ENCODE data around the gene NKG7. TPM values are rescaled to one million over a fixed set of nuclear protein-coding genes. Genes with fewer than 3 reads are reported as not detected.
A peak's percentile ranks its signal among the peaks of the same experiment; 100 is the strongest.

The NKG7 gene
- total RNA-seq, 1 donor from 2014 or later, result 2.1 TPM

DNA sequence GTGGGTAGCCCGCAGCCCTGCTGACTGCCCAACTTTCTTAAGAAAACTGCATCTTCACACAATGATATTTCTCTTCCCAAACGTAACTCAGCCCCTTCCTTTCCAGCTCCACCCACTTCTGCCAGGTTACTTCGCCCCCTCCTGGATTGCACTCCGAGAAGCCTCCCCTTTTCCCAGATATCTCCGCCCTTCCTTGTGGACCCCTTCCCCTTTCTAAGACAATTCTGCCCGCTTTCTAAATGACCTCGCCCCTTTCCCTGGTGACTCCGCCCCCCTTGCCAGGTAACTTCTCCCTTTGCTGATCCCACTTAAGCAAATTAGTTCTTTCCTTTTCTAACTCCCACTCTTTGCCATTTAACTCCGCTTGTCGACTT, 33.2 kb downstream of the NKG7 start:
- peak overlapping the region; percentile 91 for H3K4me3 Mint-ChIP-seq
- intact Hi-C loops (cut with micrococcal nuclease), result loop anchor here (1.0 to 5.0 kb wide), 11 partner anchors 28 to 440 kb away; partner anchors contain the start of gene SIGLEC10
- TF ChIP-seq, protein P1, sequence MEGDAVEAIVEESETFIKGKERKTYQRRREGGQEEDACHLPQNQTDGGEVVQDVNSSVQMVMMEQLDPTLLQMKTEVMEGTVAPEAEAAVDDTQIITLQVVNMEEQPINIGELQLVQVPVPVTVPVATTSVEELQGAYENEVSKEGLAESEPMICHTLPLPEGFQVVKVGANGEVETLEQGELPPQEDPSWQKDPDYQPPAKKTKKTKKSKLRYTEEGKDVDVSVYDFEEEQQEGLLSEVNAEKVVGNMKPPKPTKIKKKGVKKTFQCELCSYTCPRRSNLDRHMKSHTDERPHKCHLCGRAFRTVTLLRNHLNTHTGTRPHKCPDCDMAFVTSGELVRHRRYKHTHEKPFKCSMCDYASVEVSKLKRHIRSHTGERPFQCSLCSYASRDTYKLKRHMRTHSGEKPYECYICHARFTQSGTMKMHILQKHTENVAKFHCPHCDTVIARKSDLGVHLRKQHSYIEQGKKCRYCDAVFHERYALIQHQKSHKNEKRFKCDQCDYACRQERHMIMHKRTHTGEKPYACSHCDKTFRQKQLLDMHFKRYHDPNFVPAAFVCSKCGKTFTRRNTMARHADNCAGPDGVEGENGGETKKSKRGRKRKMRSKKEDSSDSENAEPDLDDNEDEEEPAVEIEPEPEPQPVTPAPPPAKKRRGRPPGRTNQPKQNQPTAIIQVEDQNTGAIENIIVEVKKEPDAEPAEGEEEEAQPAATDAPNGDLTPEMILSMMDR (IDR thresholded peaks at IDR 0.05), result no peak
- ChIA-PET CTCF (interaction anchor here (1.0 to 2.9 kb wide), 15 partner anchors 12 to 365 kb away, joined by 3 to 17 read pairs (median 5); partner anchors contain the start of genes ETFB and SIGLEC10), POLR2A (interaction anchor here (0.6 to 4.9 kb wide), 15 partner anchors 9 to 318 kb away, joined by 3 to 49 read pairs (median 5); partner anchors contain the start of genes ETFB, NKG7 and SIGLEC10)
- H3K9me3 Mint-ChIP-seq, result no peaks in the 10 kb centered on the region
- H3K36me3 Mint-ChIP-seq (ENCODE audit: low read depth), result no peaks in the 10 kb centered on the region
- H3K4me1 Mint-ChIP-seq, result peaks cover 42% of the 10 kb centered on the region
- H3K27ac Mint-ChIP-seq, result peak overlapping the region; percentile 75
- no peak for DNase-seq
- H3K27me3 Mint-ChIP-seq, result no peaks in the 10 kb centered on the region
- ATAC-seq (ENCODE audit: low read depth), result peak; percentile 6

DNA sequence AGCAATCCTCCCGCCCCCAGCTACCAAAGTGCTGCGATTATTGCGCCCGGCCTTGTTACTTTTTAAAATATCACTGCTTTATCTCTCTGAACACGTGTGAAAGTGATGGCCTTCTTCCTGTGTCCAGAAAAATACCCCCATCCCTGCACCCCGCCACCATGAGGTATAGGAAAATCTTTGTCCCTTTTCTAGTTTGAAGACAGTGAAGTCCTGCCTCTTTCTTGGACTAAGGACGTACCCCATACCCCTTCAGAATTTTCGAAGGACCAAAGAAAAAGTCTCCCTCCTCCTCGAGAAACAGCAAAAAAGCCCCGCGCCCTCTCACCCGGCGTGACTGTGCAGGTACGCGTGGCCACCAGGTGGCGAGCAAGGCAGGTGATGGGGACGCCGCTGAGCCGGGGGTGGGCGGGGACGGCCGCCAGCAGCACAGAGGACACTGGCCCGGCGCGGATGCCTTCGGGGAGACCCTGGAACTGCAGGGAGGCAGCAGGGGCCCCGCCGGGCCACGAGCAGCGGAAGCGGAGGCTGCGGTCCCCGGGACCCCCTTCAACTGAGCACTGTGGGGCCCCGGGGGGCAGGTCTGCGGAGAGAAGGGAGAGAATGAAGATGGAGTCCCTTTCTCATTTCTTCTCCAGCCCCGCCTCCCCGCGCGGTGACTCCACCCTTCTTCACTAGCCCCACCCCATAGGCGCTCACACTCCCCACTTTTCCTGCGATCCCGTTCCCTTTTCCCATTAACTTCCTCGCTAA, 33.7 kb downstream of the NKG7 start:
- CTCF ChIA-PET, result interaction anchor here (0.7 to 2.9 kb wide), 17 partner anchors 24 to 323 kb away, joined by 3 to 17 read pairs (median 5); partner anchors contain the start of genes ETFB and SIGLEC10
- Mint-ChIP-seq H3K4me3 (peak overlapping the region; percentile 91), H3K4me1 (peaks cover 36% of the 10 kb centered on the region), H3K9me3 (no peaks in the 10 kb centered on the region), H3K27me3 (no peaks in the 10 kb centered on the region), H3K36me3 (ENCODE audit: low read depth) (no peaks in the 10 kb centered on the region), H3K27ac (peak overlapping the region; percentile 75)
- POLR2A ChIA-PET, result interaction anchor here (1.0 to 4.9 kb wide), 8 partner anchors 10 to 103 kb away, joined by 3 to 49 read pairs (median 6); partner anchors contain the start of genes ETFB, NKG7 and SIGLEC10
- TF ChIP-seq, protein P1 (IDR thresholded peaks at IDR 0.05), result peak; percentile 41
- intact Hi-C loops (cut with micrococcal nuclease), result loop anchor here (1.0 to 5.0 kb wide), 13 partner anchors 29 to 440 kb away; partner anchors contain the start of gene SIGLEC10
- ATAC-seq (ENCODE audit: low read depth) (peak; percentile 64), DNase-seq (peak; percentile 83)

DNA sequence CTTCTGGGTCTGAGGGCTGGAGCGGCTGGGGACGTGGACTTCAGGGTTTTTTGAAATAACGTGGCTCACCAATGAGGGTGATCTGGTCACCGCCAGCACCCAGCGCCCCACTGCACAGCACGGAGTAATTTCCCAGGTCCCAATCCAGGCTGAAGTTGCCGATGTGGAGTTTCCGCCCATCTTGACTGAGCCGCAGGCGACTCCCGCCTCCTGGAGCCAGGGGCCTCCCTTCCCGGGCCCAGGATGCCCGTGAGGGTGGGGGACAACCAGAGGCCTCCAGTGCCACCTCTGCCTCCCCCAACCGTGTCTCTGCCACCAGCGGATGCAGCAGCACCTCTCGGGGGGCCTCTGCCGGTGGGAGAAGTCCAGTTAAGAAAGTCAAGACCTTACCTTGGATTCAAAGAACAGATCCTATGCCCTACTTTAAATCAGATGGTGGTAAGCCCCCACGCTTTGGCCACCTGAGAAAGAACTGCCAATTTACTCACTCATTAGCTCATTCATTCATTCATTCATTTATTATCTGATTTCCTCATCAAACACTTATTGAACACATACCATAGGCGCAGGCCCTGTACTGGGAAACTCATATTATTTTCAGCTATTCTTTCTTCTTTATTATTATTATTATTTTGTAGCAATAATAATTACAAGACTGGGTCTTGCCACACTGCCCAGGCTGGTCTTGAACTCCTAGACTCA, 34.4 kb downstream of the NKG7 start:
- peak overlapping the region; percentile 91 for H3K4me3 Mint-ChIP-seq
- POLR2A ChIA-PET, result interaction anchor here (4.9 kb wide), 1 partner anchor 80 kb away, joined by 49 read pairs; the partner anchor contains the start of gene SIGLEC10
- no peak for ATAC-seq (ENCODE audit: low read depth)

DNA sequence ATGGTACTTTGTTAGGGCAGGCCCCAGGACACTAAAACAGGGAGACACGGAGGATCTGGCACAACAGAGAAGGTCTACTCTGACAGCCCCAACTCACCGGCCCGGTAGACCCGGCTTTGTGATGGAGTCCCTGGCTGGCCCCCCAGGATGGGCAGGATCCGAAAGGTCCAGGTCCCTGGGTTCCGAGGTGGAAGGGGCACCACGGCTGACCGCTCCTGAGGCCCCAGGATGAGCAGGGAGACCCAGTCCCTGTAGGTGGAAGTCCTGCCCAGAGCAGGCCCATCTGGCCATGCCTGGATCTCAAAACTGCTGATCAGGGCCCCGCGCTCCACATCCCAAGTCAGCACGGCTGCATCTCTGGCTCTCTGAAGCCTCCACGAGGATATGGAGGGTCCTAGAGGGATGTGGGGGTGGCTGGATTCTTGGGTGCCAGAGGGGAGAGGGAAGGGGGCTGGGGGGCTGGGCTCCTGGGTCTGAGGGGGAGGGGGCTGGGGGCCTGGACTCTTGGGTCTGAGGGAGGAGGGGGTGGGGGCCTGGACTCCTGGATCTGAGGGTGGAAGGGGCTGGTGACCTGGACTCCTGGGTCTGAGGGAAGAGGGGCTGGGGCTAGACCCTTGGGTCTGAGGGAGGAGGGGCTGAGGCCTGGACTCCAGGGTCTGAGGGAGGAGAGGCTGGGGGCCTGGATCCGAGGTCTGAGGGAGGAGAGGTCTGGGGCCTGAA, 35.2 kb downstream of the NKG7 start:
- Mint-ChIP-seq H3K27ac (no peak overlapping the region), H3K4me1 (peaks cover 22% of the 10 kb centered on the region), H3K27me3 (no peaks in the 10 kb centered on the region), H3K9me3 (no peaks in the 10 kb centered on the region), H3K36me3 (ENCODE audit: low read depth) (no peaks in the 10 kb centered on the region), H3K4me3 (no peak overlapping the region)
- intact Hi-C loops (cut with micrococcal nuclease), result loop anchor here (5.0 kb wide), 1 partner anchor 365 kb away; no protein-coding TSS in a partner anchor
- no peak for ATAC-seq (ENCODE audit: low read depth)
- CTCF ChIA-PET, result interaction anchor here (0.7 to 2.9 kb wide), 6 partner anchors 71 to 324 kb away, joined by 5 to 17 read pairs (median 6); partner anchors contain the start of gene SIGLEC10
- TF ChIP-seq, protein P1 (IDR thresholded peaks at IDR 0.05), result no peak
- POLR2A ChIA-PET, result no interaction called here
- DNase-seq, result no peak

More for the DNA sequence above, 34.4 kb downstream of the NKG7 start:
- Mint-ChIP-seq H3K27ac (no peak overlapping the region), H3K27me3 (no peaks in the 10 kb centered on the region), H3K9me3 (no peaks in the 10 kb centered on the region), H3K4me1 (peaks cover 29% of the 10 kb centered on the region), H3K36me3 (ENCODE audit: low read depth) (no peaks in the 10 kb centered on the region)
- no peak for DNase-seq
- intact Hi-C loops (cut with micrococcal nuclease), result loop anchor here (1.0 to 5.0 kb wide), 7 partner anchors 69 to 441 kb away; no protein-coding TSS in a partner anchor
- TF ChIP-seq, protein P1 (IDR thresholded peaks at IDR 0.05), result no peak
- CTCF ChIA-PET, result interaction anchor here (0.7 to 2.9 kb wide), 10 partner anchors 57 to 323 kb away, joined by 3 to 17 read pairs (median 6); partner anchors contain the start of gene SIGLEC10
